ENCODE measurements around the gene STX11. TPM values are rescaled to one million over a fixed set of nuclear protein-coding genes. Genes with fewer than 3 reads are reported as not detected.

STX11 gene
- polyA plus RNA-seq, 2 of the 4 experiments (the other 2 are of a cell fraction), result 0.36 to 0.78 TPM

DNA sequence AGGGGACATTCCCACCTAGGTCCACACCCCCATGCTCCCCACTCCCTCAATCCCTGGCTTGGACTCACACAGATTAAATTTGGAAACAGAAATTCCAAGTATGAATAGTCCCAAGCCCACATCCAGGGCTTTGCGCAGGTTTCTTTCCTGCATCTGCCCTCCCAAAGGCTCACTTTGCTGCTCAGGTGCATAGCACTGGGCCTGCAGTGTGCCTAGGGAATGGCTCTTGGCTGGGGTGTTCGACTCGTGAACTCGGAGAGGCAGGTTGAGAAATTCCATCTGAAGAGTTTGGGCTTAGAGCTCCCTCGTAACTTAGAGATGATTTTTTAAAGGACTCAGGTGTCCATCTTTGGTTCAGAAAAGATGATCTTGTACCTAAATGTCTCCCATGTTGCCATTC is 40.1 kb upstream of the STX11 start:
- DNase-seq (ENCODE audit: low read depth in 1 of 2, low spot score in 1 of 2), result no peak
- WGBS (ENCODE audit: missing lambda C conversion rate), result 67% methylated on average over 5 of the region's 5 CpGs
- ATAC-seq, result no peak
- no peak overlapping the region for H3K27ac ChIP-seq
- H3K4me2 ChIP-seq, result no peak overlapping the region
- CTCF ChIA-PET, result interaction anchor here (1.2 kb wide), 1 partner anchor 372 kb away, joined by 3 read pairs; no protein-coding TSS in a partner anchor
- POLR2A ChIA-PET, result no interaction called here
- no peak for FAIRE-seq
- no peak for TF ChIP-seq KDM1A (IDR thresholded peaks at IDR 0.05; ENCODE audit: low read depth)
- no peak for TF ChIP-seq JUNB (IDR thresholded peaks at IDR 0.05)
- no peak for TF ChIP-seq CEBPB (IDR thresholded peaks at IDR 0.05)
- no peak for TF ChIP-seq ESRRA (IDR thresholded peaks at IDR 0.05; ENCODE audit: borderline replicate concordance, low read length)
- TF ChIP-seq GATA3 (IDR thresholded peaks at IDR 0.05; ENCODE audit: borderline replicate concordance), result no peak
- no peak for TF ChIP-seq ZNF302 (CRISPR knock-in tag; IDR thresholded peaks at IDR 0.05)
- no peaks in the 10 kb centered on the region for H3K4me1 ChIP-seq
- H3K4me3 ChIP-seq, result no peak overlapping the region
- no peaks in the 10 kb centered on the region for H3K9me3 ChIP-seq

DNA sequence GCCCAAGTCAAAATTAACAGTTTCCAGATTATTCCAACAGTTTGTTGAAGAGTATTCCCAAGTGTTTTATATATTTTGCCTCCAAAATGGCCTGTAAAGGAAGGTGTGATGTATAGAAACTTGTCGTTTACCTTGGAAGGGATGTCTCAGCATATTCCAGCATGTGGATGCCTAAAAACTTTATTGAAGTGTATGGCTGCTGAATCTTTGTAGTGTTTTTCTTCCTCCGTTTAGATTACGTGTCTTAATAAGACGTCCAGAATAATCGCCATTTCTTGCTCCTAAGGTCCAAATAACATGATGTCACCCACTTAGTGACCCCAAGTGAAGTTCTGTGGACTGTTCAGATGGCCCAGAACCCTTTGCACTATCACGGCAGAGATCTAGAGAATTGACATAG is 37.0 kb upstream of the STX11 start:
- no peaks in the 10 kb centered on the region for H3K9me3 ChIP-seq
- CTCF ChIA-PET, result no interaction called here
- WGBS (ENCODE audit: missing lambda C conversion rate), result 79% methylated on average over 6 of the region's 6 CpGs
- H3K27ac ChIP-seq, result no peak overlapping the region
- POLR2A ChIA-PET, result no interaction called here
- no peaks in the 10 kb centered on the region for H3K4me1 ChIP-seq
- TF ChIP-seq, protein P1, sequence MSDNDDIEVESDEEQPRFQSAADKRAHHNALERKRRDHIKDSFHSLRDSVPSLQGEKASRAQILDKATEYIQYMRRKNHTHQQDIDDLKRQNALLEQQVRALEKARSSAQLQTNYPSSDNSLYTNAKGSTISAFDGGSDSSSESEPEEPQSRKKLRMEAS (IDR thresholded peaks at IDR 0.05), result no peak
- no peak for TF ChIP-seq JUN (IDR thresholded peaks at IDR 0.05)
- no peak for TF ChIP-seq CEBPB (IDR thresholded peaks at IDR 0.05)
- TF ChIP-seq ZC3H11A (IDR thresholded peaks at IDR 0.05), result no peak
- no peak for TF ChIP-seq HOXA7 (CRISPR knock-in tag; IDR thresholded peaks at IDR 0.05)
- TF ChIP-seq KDM1A (IDR thresholded peaks at IDR 0.05; ENCODE audit: low read depth), result no peak
- TF ChIP-seq, protein P2, sequence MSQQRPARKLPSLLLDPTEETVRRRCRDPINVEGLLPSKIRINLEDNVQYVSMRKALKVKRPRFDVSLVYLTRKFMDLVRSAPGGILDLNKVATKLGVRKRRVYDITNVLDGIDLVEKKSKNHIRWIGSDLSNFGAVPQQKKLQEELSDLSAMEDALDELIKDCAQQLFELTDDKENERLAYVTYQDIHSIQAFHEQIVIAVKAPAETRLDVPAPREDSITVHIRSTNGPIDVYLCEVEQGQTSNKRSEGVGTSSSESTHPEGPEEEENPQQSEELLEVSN (IDR thresholded peaks at IDR 0.05; ENCODE audit: borderline replicate concordance, low read depth), result no peak
- TF ChIP-seq, protein P3, sequence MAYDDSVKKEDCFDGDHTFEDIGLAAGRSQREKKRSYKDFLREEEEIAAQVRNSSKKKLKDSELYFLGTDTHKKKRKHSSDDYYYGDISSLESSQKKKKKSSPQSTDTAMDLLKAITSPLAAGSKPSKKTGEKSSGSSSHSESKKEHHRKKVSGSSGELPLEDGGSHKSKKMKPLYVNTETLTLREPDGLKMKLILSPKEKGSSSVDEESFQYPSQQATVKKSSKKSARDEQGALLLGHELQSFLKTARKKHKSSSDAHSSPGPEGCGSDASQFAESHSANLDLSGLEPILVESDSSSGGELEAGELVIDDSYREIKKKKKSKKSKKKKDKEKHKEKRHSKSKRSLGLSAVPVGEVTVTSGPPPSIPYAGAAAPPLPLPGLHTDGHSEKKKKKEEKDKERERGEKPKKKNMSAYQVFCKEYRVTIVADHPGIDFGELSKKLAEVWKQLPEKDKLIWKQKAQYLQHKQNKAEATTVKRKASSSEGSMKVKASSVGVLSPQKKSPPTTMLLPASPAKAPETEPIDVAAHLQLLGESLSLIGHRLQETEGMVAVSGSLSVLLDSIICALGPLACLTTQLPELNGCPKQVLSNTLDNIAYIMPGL (CRISPR knock-in tag; IDR thresholded peaks at IDR 0.05; ENCODE audit: borderline replicate concordance), result no peak
- H3K4me2 ChIP-seq, result no peak overlapping the region
- no peak for DNase-seq (ENCODE audit: low read depth in 1 of 2, low spot score in 1 of 2)
- FAIRE-seq, result no peak
- no peak for ATAC-seq
- H3K4me3 ChIP-seq, result no peak overlapping the region

DNA sequence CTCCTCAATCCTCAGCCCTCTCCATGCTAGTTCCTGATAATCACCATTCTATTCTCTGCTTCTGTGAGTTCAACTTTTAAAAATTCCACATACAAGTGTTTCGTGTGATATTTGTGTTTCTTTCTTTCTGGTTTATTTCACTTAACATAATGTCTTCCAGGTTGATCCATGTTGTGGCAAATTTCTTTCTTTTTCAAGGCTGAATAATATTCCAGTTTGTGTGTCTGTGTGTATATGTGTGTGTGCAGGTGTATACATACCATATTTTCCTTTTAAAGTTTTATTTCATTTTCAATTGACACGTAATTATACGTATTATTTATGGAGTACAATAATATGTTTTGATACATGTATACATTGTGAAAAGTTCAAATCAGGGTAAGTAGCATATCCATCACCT is 35.1 kb upstream of the STX11 start:
- 47% methylated on average over 3 of the region's 3 CpGs for WGBS (ENCODE audit: missing lambda C conversion rate)
- H3K9me3 ChIP-seq, result no peaks in the 10 kb centered on the region
- H3K4me1 ChIP-seq, result no peaks in the 10 kb centered on the region
- H3K27ac ChIP-seq, result no peak overlapping the region
- ChIA-PET POLR2A (no interaction called here), CTCF (interaction anchor here (0.7 to 1.4 kb wide), 2 partner anchors 10 to 299 kb away, joined by 3 to 6 read pairs; no protein-coding TSS in a partner anchor)
- H3K4me2 ChIP-seq, result no peak overlapping the region
- FAIRE-seq (no peak), ATAC-seq (no peak), DNase-seq (ENCODE audit: low read depth in 1 of 2, low spot score in 1 of 2) (no peak)
- H3K4me3 ChIP-seq, result no peak overlapping the region
- TF ChIP-seq NPAS2 (CRISPR knock-in tag; IDR thresholded peaks at IDR 0.05; ENCODE audit: borderline replicate concordance) (no peak), ZFP36 (IDR thresholded peaks at IDR 0.05; ENCODE audit: borderline replicate concordance, partially characterized antibody) (no peak), CBX2 (IDR thresholded peaks at IDR 0.05; ENCODE audit: borderline replicate concordance, low read depth) (no peak), KDM5A (IDR thresholded peaks at IDR 0.05) (no peak), MAFK (IDR thresholded peaks at IDR 0.05; ENCODE audit: partially characterized antibody) (no peak)
- TF ChIP-seq, protein P4, sequence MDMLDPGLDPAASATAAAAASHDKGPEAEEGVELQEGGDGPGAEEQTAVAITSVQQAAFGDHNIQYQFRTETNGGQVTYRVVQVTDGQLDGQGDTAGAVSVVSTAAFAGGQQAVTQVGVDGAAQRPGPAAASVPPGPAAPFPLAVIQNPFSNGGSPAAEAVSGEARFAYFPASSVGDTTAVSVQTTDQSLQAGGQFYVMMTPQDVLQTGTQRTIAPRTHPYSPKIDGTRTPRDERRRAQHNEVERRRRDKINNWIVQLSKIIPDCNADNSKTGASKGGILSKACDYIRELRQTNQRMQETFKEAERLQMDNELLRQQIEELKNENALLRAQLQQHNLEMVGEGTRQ (IDR thresholded peaks at IDR 0.05), result no peak
- TF ChIP-seq, protein P5, sequence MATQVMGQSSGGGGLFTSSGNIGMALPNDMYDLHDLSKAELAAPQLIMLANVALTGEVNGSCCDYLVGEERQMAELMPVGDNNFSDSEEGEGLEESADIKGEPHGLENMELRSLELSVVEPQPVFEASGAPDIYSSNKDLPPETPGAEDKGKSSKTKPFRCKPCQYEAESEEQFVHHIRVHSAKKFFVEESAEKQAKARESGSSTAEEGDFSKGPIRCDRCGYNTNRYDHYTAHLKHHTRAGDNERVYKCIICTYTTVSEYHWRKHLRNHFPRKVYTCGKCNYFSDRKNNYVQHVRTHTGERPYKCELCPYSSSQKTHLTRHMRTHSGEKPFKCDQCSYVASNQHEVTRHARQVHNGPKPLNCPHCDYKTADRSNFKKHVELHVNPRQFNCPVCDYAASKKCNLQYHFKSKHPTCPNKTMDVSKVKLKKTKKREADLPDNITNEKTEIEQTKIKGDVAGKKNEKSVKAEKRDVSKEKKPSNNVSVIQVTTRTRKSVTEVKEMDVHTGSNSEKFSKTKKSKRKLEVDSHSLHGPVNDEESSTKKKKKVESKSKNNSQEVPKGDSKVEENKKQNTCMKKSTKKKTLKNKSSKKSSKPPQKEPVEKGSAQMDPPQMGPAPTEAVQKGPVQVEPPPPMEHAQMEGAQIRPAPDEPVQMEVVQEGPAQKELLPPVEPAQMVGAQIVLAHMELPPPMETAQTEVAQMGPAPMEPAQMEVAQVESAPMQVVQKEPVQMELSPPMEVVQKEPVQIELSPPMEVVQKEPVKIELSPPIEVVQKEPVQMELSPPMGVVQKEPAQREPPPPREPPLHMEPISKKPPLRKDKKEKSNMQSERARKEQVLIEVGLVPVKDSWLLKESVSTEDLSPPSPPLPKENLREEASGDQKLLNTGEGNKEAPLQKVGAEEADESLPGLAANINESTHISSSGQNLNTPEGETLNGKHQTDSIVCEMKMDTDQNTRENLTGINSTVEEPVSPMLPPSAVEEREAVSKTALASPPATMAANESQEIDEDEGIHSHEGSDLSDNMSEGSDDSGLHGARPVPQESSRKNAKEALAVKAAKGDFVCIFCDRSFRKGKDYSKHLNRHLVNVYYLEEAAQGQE (IDR thresholded peaks at IDR 0.05), result no peak

All from A549 (cell line).